ENCODE data around the gene YPEL4. TPM values are rescaled to one million over a fixed set of nuclear protein-coding genes. Genes with fewer than 3 reads are reported as not detected.

Gene YPEL4
- polyA plus RNA-seq, 1 of the 3 experiments (the other 2 are of a cell fraction): 2.3 TPM

- no peak for TF ChIP-seq ZBTB33 (IDR thresholded peaks at IDR 0.05; ENCODE audit: borderline replicate concordance, low read depth)
- no peak for TF ChIP-seq FOXJ3 (CRISPR knock-in tag; IDR thresholded peaks at IDR 0.05)
- TF ChIP-seq RXRA (IDR thresholded peaks at IDR 0.05; ENCODE audit: borderline replicate concordance, low read depth): no peak
- no peak for TF ChIP-seq EP300 (IDR thresholded peaks at IDR 0.05; ENCODE audit: borderline replicate concordance in 1 of 2, low read depth in 1 of 2, low read length in 1 of 2)
- no peak for TF ChIP-seq ELF1 (IDR thresholded peaks at IDR 0.05)
- no peak for TF ChIP-seq CHD2 (IDR thresholded peaks at IDR 0.05; ENCODE audit: low read length, partially characterized antibody)
- no peak for TF ChIP-seq TAF1 (IDR thresholded peaks at IDR 0.05; ENCODE audit: borderline replicate concordance, low read depth, low read length)
- TF ChIP-seq RAD21 (IDR thresholded peaks at IDR 0.05; ENCODE audit: low read length): no peak
- no peak for TF ChIP-seq POLR2AphosphoS5 (IDR thresholded peaks at IDR 0.05; ENCODE audit: low read depth, low read length)
- no peak for TF ChIP-seq SMC3 (IDR thresholded peaks at IDR 0.05; ENCODE audit: low read depth, low read length)
- no peak for TF ChIP-seq CTCF (IDR thresholded peaks at IDR 0.05)
- no peak for TF ChIP-seq FOXM1 (IDR thresholded peaks at IDR 0.05; ENCODE audit: low read depth)
- TF ChIP-seq TEAD4 (IDR thresholded peaks at IDR 0.05; ENCODE audit: borderline replicate concordance, insufficient read depth): no peak
- TF ChIP-seq GABPA (IDR thresholded peaks at IDR 0.05; ENCODE audit: low read depth): no peak
- TF ChIP-seq GATA2 (CRISPR knock-in tag; IDR thresholded peaks at IDR 0.05): no peak
- Histone ChIP-seq H3K27ac (ENCODE audit: low read depth in 2 of 2, low read length in 1 of 2) (no peak overlapping the region), H3K4me3 (ENCODE audit: low read depth in 2 of 2, low read length in 1 of 2) (no peak overlapping the region), H3F3A (replicated peaks; ENCODE audit: insufficient read depth) (peaks cover 21% of the 10 kb centered on the region), H3K36me3 (replicated peaks in 1 of 2; ENCODE audit: control insufficient read depth in 1 of 2, insufficient read depth in 2 of 2, low read length in 1 of 2) (no peaks in the 10 kb centered on the region), H3K4me1 (ENCODE audit: control insufficient read depth in 1 of 2, insufficient read depth in 2 of 2, low read depth in 1 of 2, low read length in 1 of 2) (peaks cover 6 to 20% of the 10 kb centered on the region in 2 experiments; a peak in 3 of 4 replicates), H3K79me2 (ENCODE audit: insufficient read depth) (peaks cover 6% of the 10 kb centered on the region), H3K4me2 (no peak overlapping the region), H3K9ac (no peak overlapping the region), H3K9me2 (no peaks in the 10 kb centered on the region), H2AFZ (ENCODE audit: low read depth) (no peak overlapping the region), H3K9me3 (no peaks in the 10 kb centered on the region), H3K27me3 (ENCODE audit: insufficient read depth) (no peaks in the 10 kb centered on the region), H4K20me1 (ENCODE audit: insufficient read depth) (0 out of 2 replicates have a peak, but pooled peaks cover 3% of the 10 kb centered on the region)
- no peak for DNase-seq
- ChIA-PET POLR2A (no interaction called here), CTCF (interaction anchor here (1.2 to 2.8 kb wide), 4 partner anchors 9 to 160 kb away, joined by 3 to 14 read pairs (median 10); partner anchors contain the start of gene UBE2L6)
- 61% methylated on average over 3 of the region's 3 CpGs for WGBS (ENCODE audit: low lambda C conversion rate)
Measured at GRCh38 chr11:57653163-57653562, 3.5 kb upstream of the YPEL4 start.

- POLR2A ChIA-PET: no interaction called here
- no peak for DNase-seq
- H2AFZ ChIP-seq (ENCODE audit: low read depth): no peak overlapping the region
- TF ChIP-seq RCOR1 (IDR thresholded peaks at IDR 0.05; ENCODE audit: low read length) (no peak), FOXM1 (IDR thresholded peaks at IDR 0.05; ENCODE audit: low read depth) (no peak), NFIC (IDR thresholded peaks at IDR 0.05; ENCODE audit: borderline replicate concordance) (no peak), ELF1 (IDR thresholded peaks at IDR 0.05) (no peak), USF2 (IDR thresholded peaks at IDR 0.05; ENCODE audit: borderline replicate concordance, low read depth, low read length) (no peak), TEAD4 (IDR thresholded peaks at IDR 0.05; ENCODE audit: borderline replicate concordance, insufficient read depth) (no peak), MEF2A (IDR thresholded peaks at IDR 0.05; ENCODE audit: borderline replicate concordance, low read depth) (no peak), IRF3 (IDR thresholded peaks at IDR 0.05; ENCODE audit: low read depth, low read length) (no peak), RXRA (IDR thresholded peaks at IDR 0.05; ENCODE audit: borderline replicate concordance, low read depth) (no peak), GABPA (IDR thresholded peaks at IDR 0.05; ENCODE audit: low read depth) (no peak), MAX (IDR thresholded peaks at IDR 0.05; ENCODE audit: low read depth) (no peak)
Measured at GRCh38 chr11:57652662-57653061, 3.0 kb upstream of the YPEL4 start.

More at GRCh38 chr11:57652662-57653061, 3.0 kb upstream of the YPEL4 start:
- WGBS (ENCODE audit: low lambda C conversion rate): 91% methylated on average over 3 of the region's 3 CpGs
- Histone ChIP-seq H3K79me2 (ENCODE audit: insufficient read depth) (peaks cover 1% of the 10 kb centered on the region; the same call in 1 of the 2 replicates), H3K4me3 (ENCODE audit: low read depth in 2 of 2, low read length in 1 of 2) (no peak overlapping the region), H3K9me3 (no peaks in the 10 kb centered on the region), H3K9me2 (no peaks in the 10 kb centered on the region), H3K36me3 (replicated peaks in 1 of 2; ENCODE audit: control insufficient read depth in 1 of 2, insufficient read depth in 2 of 2, low read length in 1 of 2) (no peaks in the 10 kb centered on the region), H4K20me1 (ENCODE audit: insufficient read depth) (0 out of 2 replicates have a peak, but pooled peaks cover 8% of the 10 kb centered on the region), H3K27ac (ENCODE audit: low read depth in 2 of 2, low read length in 1 of 2) (no peak overlapping the region), H3K4me2 (no peak overlapping the region), H3F3A (replicated peaks; ENCODE audit: insufficient read depth) (peaks cover 23% of the 10 kb centered on the region), H3K4me1 (ENCODE audit: control insufficient read depth in 1 of 2, insufficient read depth in 2 of 2, low read depth in 1 of 2, low read length in 1 of 2) (peaks cover 10 to 25% of the 10 kb centered on the region in 2 experiments; a peak in 3 of 4 replicates), H3K9ac (no peak overlapping the region), H3K27me3 (ENCODE audit: insufficient read depth) (no peaks in the 10 kb centered on the region)
- CTCF ChIA-PET: interaction anchor here (2.1 to 2.8 kb wide), 3 partner anchors 8 to 85 kb away, joined by 9 to 14 read pairs (median 10); partner anchors contain the start of gene UBE2L6
